Right renal cortex interstitium (tissue), 3 donors: ENCODE data around the gene PPFIBP1. TPM values are rescaled to one million over a fixed set of nuclear protein-coding genes. Genes with fewer than 3 reads are reported as not detected.

Experiments used
- DNase-seq, 3 donors: peaks; one replicate each; pipeline ENCODE4 v3.0.0-alpha.2; 2013; ENCODE audit warnings: low read depth in 3 of 3, low spot score in 2 of 3
- polyA plus RNA-seq, 3 donors: library from polyadenylated mRNA; unstranded; fragments of 120-200 nt; gene quantifications; one replicate each; pipeline ENCODE4 v1.2.1, GENCODE V29; 2013; ENCODE audit not compliant: insufficient read length in 3 of 3

The PPFIBP1 gene
- polyA plus RNA-seq, 3 donors = 66.9 to 90.8 (median 84.2) TPM

DNA sequence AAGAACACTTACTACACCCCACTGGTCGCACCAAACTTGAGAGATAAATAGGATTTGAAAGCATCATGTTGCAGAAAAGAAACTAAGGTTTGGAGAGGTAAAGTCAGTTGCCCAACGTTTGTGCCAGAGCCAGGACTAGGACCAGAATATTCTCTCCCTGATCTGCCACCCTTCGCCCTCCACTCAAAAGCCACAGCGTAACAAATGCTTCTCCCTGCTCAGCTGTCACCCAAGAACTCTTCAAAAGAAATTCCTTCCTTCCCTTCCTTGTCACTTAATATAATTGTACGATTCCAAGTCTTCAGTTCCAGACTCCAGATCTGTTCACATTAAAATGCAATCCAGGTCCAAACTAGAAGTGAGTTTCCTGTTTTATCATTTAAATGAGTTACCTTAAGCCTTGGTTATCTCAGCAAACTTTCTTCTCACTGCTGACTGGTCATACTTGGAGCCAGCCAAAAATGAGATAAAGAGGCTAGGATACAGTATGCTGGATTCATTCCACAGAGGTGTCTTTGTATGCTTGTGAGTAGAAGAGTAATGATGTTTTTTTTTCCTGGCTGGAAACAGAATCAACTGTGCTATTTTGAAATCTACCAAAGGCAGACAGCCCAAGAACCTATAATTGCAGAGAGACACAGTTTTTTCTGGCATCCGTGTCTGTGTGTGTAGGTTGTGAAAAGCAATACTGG, 12.8 kb upstream of the PPFIBP1 start:
- no peak for DNase-seq

DNA sequence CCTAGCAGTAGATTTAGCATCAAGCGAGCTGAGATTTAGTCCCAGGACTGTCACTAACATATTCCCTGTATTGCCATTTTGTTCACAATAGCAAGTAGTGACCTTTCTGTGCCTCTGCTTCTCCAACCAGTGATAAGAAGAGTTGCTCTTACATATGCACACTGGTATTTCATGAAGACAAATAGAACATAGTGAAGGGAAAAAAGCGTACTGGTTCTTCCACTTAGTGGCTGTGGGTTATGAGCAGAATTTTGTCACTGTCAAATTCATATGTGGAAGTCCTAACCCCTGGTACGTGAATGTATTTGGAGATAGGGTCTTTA, 12.3 kb upstream of the PPFIBP1 start:
- no peak for DNase-seq

GRCh38 chr12:27513155-27513824, 10.7 kb upstream of the PPFIBP1 start:
- no peak for DNase-seq

GRCh38 chr12:27515671-27516070, 8.3 kb upstream of the PPFIBP1 start:
- peak in 1 of 3 donors; percentile 47 for DNase-seq

DNA sequence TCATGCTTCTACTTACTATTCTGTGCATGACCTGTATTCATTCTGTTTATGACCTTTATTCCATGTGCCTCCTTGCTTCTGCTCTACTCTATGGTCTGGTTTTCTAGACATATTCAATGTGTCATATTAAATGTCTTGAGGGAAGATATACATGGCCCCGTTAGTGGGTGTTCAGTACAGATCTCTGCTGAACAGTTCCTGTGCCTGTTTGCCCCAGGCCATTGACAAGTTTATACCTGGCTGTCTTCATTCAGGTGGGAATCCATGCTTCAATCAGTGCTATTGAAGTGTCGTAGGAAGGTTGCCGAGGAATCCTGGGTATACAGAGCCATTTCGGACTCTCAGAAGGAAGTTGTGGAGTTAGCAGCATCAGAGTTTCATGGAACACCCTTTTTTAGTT, 7.4 kb upstream of the PPFIBP1 start:
- DNase-seq = no peak

GRCh38 chr12:27517546-27517945, 6.5 kb upstream of the PPFIBP1 start:
- no peak for DNase-seq

GRCh38 chr12:27517961-27518665, 5.9 kb upstream of the PPFIBP1 start:
- DNase-seq = no peak

GRCh38 chr12:27521066-27521465, 2.9 kb upstream of the PPFIBP1 start:
- DNase-seq = no peak

- DNase-seq = no peak
These were observed 2.0 kb upstream of the PPFIBP1 start for GRCh38 chr12:27521981-27522380.

GRCh38 chr12:27523305-27523641, 733 bp upstream of the PPFIBP1 start:
- peak in 1 of 3 donors; percentile 66 for DNase-seq

GRCh38 chr12:27524494-27524835, 459 bp downstream of the PPFIBP1 start:
- DNase-seq = no peak

DNA sequence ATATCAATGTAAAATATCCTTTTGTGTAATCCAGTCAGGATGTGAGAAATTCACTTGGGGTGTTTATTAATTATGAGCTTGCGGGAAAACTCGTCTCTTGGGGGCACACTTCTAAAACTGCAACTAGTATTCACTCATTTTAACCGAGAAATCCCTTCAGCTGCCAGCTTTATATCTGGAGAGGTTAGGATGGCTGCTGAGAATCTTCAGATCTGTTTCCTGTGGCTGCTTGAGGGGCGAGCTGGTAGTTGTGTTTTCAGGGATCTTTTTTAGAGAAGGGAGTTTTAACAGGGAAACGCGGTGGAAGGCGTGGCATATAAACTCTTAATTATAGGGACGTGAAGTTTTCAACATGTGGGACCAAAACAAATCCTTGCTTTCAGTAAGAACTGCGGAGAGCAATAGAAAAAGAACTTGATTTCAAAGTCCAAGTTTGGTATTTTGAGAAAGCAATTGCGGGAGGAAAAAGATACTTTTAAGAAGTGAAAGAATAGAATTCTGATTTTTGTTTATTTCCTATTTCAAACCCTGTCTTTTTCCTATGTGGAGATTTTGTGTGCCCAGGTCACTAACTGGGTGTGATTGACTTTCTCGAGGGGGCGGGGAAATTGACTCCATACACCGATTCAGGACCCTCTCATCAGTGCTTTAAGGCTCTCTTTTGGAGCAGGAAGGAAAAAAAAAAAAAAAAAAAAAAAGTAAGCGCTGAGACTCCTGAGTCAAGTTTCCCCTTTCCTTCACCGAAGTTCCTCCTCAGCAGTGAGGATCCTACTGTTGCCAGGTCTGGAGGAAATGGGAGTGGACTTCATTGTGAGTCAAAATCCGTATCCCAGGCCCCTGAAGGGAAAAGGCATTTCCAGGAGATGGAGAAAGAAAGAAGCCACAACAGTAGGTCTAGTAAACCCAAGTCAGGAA, 1.1 kb downstream of the PPFIBP1 start:
- peak in 2 of 3 donors; percentile 39 to 43 for DNase-seq

DNA sequence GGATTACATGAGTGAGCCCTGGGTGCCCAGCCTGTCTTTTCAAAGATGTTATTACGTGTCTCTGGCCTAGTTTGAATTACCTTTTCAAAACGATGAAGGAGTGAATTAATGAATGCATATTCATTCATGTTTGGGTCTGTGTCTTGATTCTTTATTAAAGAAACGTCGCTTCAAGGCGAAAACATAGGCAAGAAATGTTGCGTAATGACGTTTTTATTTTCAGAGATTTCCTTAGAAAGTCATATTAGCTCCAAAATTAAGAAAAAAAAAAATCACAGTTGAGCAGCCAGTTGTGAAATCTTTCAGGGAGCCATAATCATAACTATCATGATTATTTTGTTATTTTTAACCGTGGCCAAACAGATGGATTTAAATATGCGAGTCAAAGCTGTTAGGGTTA, 3.5 kb downstream of the PPFIBP1 start:
- DNase-seq = no peak

DNA sequence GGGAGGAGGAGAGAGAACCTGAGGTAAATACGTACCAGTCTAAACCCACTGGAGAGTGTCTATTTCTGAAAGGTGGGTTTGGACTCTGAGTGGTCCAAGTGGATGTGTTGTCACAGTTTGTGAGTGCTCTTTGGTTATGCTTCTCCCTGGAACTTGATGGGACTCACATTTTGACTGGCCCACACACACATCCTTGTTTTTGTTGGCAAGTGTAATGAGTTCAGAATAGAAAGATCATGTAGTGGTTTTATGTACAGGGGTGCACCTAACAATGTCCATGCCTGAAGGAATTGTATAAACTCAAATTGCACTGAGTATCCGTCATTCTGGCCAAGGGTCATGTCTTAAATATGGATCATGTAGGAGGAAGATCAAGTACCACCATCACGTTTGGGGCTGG, 4.8 kb downstream of the PPFIBP1 start:
- DNase-seq = no peak

DNA sequence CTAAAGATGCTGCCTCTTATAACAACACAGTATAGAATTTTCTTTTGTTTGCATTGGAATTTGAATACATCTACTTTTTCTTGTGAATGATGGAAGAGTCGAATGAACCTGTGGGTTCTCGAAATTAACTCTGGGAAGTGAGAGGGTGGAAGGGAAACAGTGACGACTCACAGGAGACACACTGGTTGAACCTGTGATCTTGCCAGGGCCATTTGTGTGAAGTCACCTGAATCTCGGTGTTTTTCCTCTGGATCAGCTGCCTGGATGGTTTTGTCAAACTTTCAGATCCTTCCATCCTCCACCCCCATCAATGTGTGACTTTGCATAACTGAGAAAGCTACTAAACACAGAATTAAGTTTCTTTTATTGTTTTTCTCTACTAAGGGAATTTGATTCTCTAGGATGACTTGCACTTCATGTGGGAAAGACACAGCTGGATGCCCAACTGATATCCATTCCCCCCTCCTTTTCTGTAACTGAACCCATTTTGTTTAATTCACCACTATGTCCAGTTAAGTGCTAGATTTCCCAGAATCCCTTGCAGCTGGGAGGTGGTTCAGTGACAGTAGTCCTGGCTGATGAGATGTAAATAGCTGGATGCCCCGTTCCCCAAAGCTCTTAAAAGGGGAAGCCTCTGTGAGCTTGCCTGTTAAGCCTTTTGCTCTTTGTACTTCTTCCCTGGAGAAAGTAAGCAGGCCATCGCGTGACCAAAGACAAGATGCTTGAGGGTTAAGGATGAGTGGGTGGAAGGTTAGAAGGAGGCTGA, 6.3 kb downstream of the PPFIBP1 start:
- DNase-seq = no peak

DNA sequence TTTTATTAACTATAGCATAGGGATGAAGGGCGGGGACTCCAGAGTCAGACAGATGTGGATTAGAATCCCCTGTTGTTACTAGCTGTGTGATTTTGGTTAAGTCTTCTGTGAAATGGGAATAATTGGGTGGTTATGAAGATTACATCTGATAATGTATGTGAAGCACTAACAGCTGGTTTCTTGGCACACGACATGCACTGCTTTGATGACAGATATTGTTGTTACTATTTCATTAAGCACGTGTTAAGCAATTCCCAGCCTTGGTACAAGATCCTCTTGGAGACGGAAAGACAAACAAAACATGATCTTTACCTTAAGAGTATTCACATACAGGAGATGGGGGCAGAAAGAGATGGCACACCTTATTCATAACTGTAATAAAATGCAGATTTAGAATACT, 7.9 kb downstream of the PPFIBP1 start:
- DNase-seq = no peak

DNA sequence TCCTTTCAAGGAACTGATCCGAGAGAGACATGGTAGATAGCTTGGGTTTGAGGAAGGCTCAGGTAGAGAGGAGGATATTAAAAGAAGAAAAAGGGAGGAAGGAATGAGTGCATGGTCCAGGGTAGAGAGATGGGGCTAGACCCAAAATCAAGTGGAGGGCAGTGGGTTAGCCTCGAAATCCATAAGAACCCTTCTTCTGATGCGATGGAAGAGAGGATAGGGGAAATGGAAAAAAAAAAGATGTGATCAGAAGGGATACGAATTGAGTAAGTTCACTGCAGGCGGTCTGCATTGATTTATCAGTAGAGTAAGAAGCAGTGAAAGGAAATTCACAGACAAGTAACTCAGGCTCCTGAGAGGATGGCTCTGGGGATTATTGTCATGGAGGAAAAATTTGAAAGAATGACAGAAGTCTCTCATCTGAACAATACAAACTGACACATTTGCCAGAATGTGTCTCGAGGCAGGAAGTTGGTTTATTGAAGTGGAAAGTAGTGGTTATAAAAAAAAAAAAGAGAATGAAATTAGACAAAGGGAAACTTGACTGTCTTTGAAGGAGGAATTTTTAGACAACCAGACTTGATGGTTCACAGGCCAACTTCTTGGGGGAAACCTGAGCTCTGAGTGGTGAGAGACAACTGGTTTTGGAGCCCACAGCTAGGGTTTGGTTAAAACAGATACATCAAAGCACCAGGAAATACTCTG, 10.2 kb downstream of the PPFIBP1 start:
- no peak for DNase-seq

- DNase-seq = no peak
These were observed 10.8 kb downstream of the PPFIBP1 start for GRCh38 chr12:27534765-27535161.

- no peak for DNase-seq
These were observed 11.3 kb downstream of the PPFIBP1 start for GRCh38 chr12:27535318-27535717.
